Neural progenitor cell (in vitro differentiated cells): ENCODE results near the gene NLK. TPM values are rescaled to one million over a fixed set of nuclear protein-coding genes. Genes with fewer than 3 reads are reported as not detected.
"Not testable (repeated sequence)": the region's sequence is repeated elsewhere in the genome, so short reads cannot be mapped to it uniquely, and the experiment has no call there.

Source experiments
- DNase-seq: peaks from one replicate; pipeline ENCODE4 v3.0.0-alpha.2; 2016; ENCODE audit warnings: low spot score
- H2AFZ ChIP-seq: fragments of 200-600 bp; sonication (generic); replicated peaks from 2 replicates; pipeline ENCODE4 v1.6.1; 2016; ENCODE audit warnings: antibody characterized with exemption
- H3F3A ChIP-seq: fragments of 200-600 bp; sonication (generic); 2 replicates; pipeline ENCODE4 v1.6.1; 2016; ENCODE audit warnings: antibody characterized with exemption, low read depth
- H3K27ac ChIP-seq: fragments of 200-600 bp; sonication (generic); 2 replicates; pipeline ENCODE4 v1.5.1; 2016; ENCODE audit warnings: mild to moderate bottlenecking
- H3K27me3 ChIP-seq: fragments of 200-600 bp; sonication (generic); 2 replicates; pipeline ENCODE4 v1.6.1; 2016; ENCODE audit warnings: mild to moderate bottlenecking, moderate library complexity
- H3K36me3 ChIP-seq: fragments of 200-600 bp; sonication (generic); 2 replicates; pipeline ENCODE4 v1.5.1; 2016
- H3K4me1 ChIP-seq: fragments of 200-600 bp; sonication (generic); 2 replicates; pipeline ENCODE4 v1.6.1; 2016; ENCODE audit warnings: mixed run types
- H3K4me2 ChIP-seq: fragments of 200-600 bp; sonication (generic); 2 replicates; pipeline ENCODE4 v1.6.1; 2016
- H3K4me3 ChIP-seq: fragments of 200-600 bp; sonication (generic); 2 replicates; pipeline ENCODE4 v1.5.1; 2016
- H3K79me2 ChIP-seq: fragments of 200-600 bp; sonication (generic); 2 replicates; pipeline ENCODE4 v1.6.1; 2016; ENCODE audit warnings: low read depth
- H3K9ac ChIP-seq: fragments of 200-600 bp; sonication (generic); 2 replicates; pipeline ENCODE4 v1.6.1; 2016
- H3K9me3 ChIP-seq: fragments of 200-600 bp; sonication (generic); 2 replicates; pipeline ENCODE4 v1.5.1; 2016; ENCODE audit warnings: low read depth
- H4K20me1 ChIP-seq: fragments of 200-600 bp; sonication (generic); 2 replicates; pipeline ENCODE4 v1.6.1; 2016; ENCODE audit warnings: low read depth
- H3K27ac Mint-ChIP-seq: 3 replicates; pipeline ENCODE4 v1.8.0; 2021; ENCODE audit warnings: mixed read lengths
- H3K27me3 Mint-ChIP-seq: 2 replicates; pipeline ENCODE4 v1.8.0; 2022; ENCODE audit warnings: low read depth, mild to moderate bottlenecking, inconsistent platforms, moderate library complexity, mixed read lengths; ENCODE audit not compliant: insufficient read depth
- H3K36me3 Mint-ChIP-seq: 3 replicates; pipeline ENCODE4 v1.8.0; 2021; ENCODE audit warnings: mixed read lengths
- H3K4me1 Mint-ChIP-seq: 3 replicates; pipeline ENCODE4 v1.8.0; 2021; ENCODE audit warnings: mixed read lengths
- H3K4me3 Mint-ChIP-seq: 3 replicates; pipeline ENCODE4 v1.8.0; 2021; ENCODE audit warnings: mild to moderate bottlenecking, moderate library complexity, mixed read lengths
- H3K9me3 Mint-ChIP-seq: 3 replicates; pipeline ENCODE4 v1.8.0; 2020; ENCODE audit warnings: mixed read lengths
- CTCF ChIP-seq: fragments of 200-600 bp; sonication (generic); IDR thresholded peaks from 2 replicates; pipeline ENCODE4 v1.5.1; 2017; ENCODE audit warnings: antibody characterized with exemption, mild to moderate bottlenecking
- EZH2 ChIP-seq: fragments of 200-600 bp; sonication (generic); IDR thresholded peaks from 2 replicates; pipeline ENCODE4 v1.6.1; 2017; ENCODE audit warnings: antibody characterized with exemption, mild to moderate bottlenecking, moderate library complexity
- EZH2phosphoT487 ChIP-seq: fragments of 200-600 bp; sonication (generic); IDR thresholded peaks from 2 replicates; pipeline ENCODE4 v1.6.1; 2017; ENCODE audit warnings: antibody characterized with exemption
- total RNA-seq: library from RNA; depleted of rRNA; stranded (reverse); fragments of >200 nt; gene quantifications from 2 replicates; pipeline ENCODE4 v1.2.3, GENCODE V29; 2015; ENCODE audit warnings: low replicate concordance

Gene NLK
- total RNA-seq, 1 donor from 2014 or later: 61.7 TPM

DNA sequence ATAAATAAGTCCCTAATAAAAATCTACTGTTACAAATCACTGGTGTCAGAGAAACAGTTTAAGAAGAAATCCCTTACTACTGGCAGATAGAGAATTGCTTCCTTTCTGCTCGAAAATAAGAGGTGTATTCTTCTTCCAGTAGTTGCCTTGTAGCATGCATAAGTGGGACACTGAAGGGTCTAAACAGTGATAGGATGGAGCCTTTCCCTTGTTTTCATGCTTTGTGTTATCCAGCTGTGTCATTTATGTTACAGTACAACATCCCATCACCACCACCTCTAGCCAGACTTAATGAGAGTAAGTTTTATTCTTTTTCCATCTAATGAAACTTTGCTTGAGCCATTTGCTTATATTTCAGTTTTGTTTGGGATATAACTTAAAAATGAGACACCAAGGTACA, 54.3 kb downstream of the NLK start:
- H4K20me1 ChIP-seq: peaks cover 41% of the 10 kb centered on the region
- no peak for DNase-seq
- Mint-ChIP-seq H3K27me3 (no peaks in the 10 kb centered on the region), H3K27ac (no peak overlapping the region), H3K4me3 (no peak overlapping the region), H3K36me3 (peaks cover 9% of the 10 kb centered on the region), H3K4me1 (peaks cover 8% of the 10 kb centered on the region), H3K9me3 (peaks cover 3% of the 10 kb centered on the region)
- peaks cover 19% of the 10 kb centered on the region for H3K4me1 ChIP-seq
- no peak for TF ChIP-seq EZH2
- no peak for TF ChIP-seq CTCF
- no peak for TF ChIP-seq EZH2phosphoT487
- peaks cover 3% of the 10 kb centered on the region for H3K36me3 ChIP-seq
- H3K27ac ChIP-seq: no peak overlapping the region
- H2AFZ ChIP-seq: no peak overlapping the region
- no peaks in the 10 kb centered on the region for H3F3A ChIP-seq
- no peak overlapping the region for H3K4me2 ChIP-seq
- H3K9me3 ChIP-seq: no peaks in the 10 kb centered on the region
- no peak overlapping the region for H3K4me3 ChIP-seq
- no peak overlapping the region for H3K9ac ChIP-seq
- H3K79me2 ChIP-seq: peaks cover 86% of the 10 kb centered on the region
- H3K27me3 ChIP-seq: no peaks in the 10 kb centered on the region

DNA sequence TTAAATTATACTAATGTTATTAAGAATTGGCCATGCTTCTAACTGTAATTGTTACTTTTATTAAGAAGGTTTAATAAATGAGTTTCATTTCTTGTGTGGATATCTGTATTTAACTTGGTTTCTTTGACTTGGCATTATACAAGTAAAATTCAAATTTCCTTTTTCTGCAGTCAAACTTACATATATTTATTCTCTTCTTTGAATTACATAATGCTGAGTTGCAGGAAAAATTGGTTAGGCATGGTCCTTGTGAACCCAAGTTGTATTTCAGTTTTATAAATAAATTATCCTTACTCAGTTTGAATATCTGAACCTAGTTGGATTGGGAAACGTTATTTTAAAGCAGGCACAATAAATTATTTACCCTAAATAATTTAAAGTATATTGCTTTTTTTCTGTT, 54.8 kb downstream of the NLK start:
- Histone ChIP-seq H3K9me3 (no peaks in the 10 kb centered on the region), H2AFZ (no peak overlapping the region), H3K4me3 (no peak overlapping the region), H3K36me3 (peaks cover 3% of the 10 kb centered on the region), H3F3A (no peaks in the 10 kb centered on the region), H4K20me1 (peaks cover 36% of the 10 kb centered on the region), H3K9ac (no peak overlapping the region), H3K79me2 (peaks cover 86% of the 10 kb centered on the region), H3K27me3 (no peaks in the 10 kb centered on the region), H3K27ac (no peak overlapping the region), H3K4me2 (no peak overlapping the region), H3K4me1 (peaks cover 14% of the 10 kb centered on the region)
- Mint-ChIP-seq H3K4me1 (peaks cover 3% of the 10 kb centered on the region), H3K27ac (no peak overlapping the region), H3K9me3 (peaks cover 3% of the 10 kb centered on the region), H3K27me3 (no peaks in the 10 kb centered on the region), H3K36me3 (peaks cover 9% of the 10 kb centered on the region), H3K4me3 (no peak overlapping the region)
- TF ChIP-seq EZH2phosphoT487: no peak
- TF ChIP-seq EZH2: no peak
- no peak for TF ChIP-seq CTCF
- no peak for DNase-seq

DNA sequence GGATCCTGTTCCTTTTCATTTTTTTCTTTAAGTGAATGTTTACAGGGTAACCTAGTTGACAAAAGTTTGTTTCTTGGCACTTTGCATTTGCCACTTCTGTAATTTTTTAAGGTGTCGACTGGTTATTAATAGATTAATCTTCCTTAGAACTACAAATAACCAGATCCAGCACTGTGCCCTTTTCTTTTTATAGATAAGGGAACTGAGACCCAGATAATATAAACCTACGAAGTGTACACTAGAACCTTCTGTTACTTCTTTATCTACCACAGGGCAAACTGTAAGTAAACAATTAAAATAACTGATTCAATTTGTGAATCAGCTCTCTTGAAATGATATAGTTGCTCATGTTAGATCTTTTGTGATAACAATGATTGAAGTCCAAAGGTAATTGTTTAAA, 55.4 kb downstream of the NLK start:
- peaks cover 8% of the 10 kb centered on the region for H3K4me1 ChIP-seq
- peaks cover 3% of the 10 kb centered on the region for H3K9me3 Mint-ChIP-seq
- H3K9ac ChIP-seq: no peak overlapping the region
- no peak overlapping the region for H3K4me3 ChIP-seq
- peaks cover 86% of the 10 kb centered on the region for H3K79me2 ChIP-seq
- peaks cover 38% of the 10 kb centered on the region for H4K20me1 ChIP-seq
- H3K9me3 ChIP-seq: no peaks in the 10 kb centered on the region
- peaks cover 3% of the 10 kb centered on the region for H3K36me3 ChIP-seq
- H2AFZ ChIP-seq: no peak overlapping the region
- H3K27me3 ChIP-seq: no peaks in the 10 kb centered on the region
- no peaks in the 10 kb centered on the region for H3F3A ChIP-seq
- no peak for TF ChIP-seq EZH2
- H3K27ac ChIP-seq: no peak overlapping the region
- H3K27ac Mint-ChIP-seq: no peak overlapping the region
- H3K4me3 Mint-ChIP-seq: no peak overlapping the region
- H3K27me3 Mint-ChIP-seq: no peaks in the 10 kb centered on the region
- H3K4me2 ChIP-seq: no peak overlapping the region
- H3K4me1 Mint-ChIP-seq: no peaks in the 10 kb centered on the region
- no peak for DNase-seq
- H3K36me3 Mint-ChIP-seq: peaks cover 9% of the 10 kb centered on the region

DNA sequence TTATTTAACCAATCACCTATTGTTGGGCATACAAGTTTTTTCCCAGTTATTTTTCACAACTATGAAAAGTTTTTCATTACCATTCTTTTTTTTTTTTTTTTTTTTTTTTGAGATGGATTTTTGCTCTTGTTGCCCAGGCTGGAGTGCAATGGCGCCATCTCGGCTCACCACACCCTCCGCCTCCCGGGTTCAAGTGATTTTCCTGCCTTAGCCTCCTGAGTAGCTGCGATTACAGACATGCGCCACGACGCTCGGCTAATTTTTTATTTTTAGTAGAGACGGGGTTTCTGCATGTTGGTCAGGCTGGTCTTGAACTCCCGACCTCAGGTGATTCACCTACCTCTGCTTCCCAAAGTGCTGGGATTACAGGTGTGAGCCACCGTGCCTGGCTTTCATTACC, 56.1 kb downstream of the NLK start:
- not testable (repeated sequence) for H3K4me2 ChIP-seq, H3K27ac ChIP-seq, H3K9me3 ChIP-seq, H3K9me3 Mint-ChIP-seq, H3K27me3 ChIP-seq, H3K4me1 ChIP-seq, H3K36me3 ChIP-seq, H3K36me3 Mint-ChIP-seq, H3K27me3 Mint-ChIP-seq, DNase-seq, H3K27ac Mint-ChIP-seq, H3K4me1 Mint-ChIP-seq, H3F3A ChIP-seq, H3K4me3 ChIP-seq, H2AFZ ChIP-seq, H3K4me3 Mint-ChIP-seq, H3K9ac ChIP-seq
- Histone ChIP-seq H4K20me1 (peaks cover 39% of the 10 kb centered on the region), H3K79me2 (peaks cover 86% of the 10 kb centered on the region)
